Placental pericyte (primary cell): ENCODE data around the gene AMACR. TPM values are rescaled to one million over a fixed set of nuclear protein-coding genes. Genes with fewer than 3 reads are reported as not detected.

Source experiments
- small RNA-seq: library from RNA; depleted of rRNA; stranded (forward); fragments of <200 nt; gene quantifications from one replicate; pipeline ENCODE3, GENCODE V24; 2012; ENCODE audit warnings: low replicate concordance
- total RNA-seq: library from RNA; depleted of rRNA; stranded (reverse); fragments of >200 nt; gene quantifications from 2 replicates; pipeline ENCODE4 v1.2.3, GENCODE V29; 2012

The AMACR gene
- total RNA-seq, result 3.5 and 10.0 TPM in 2 replicates

DNA sequence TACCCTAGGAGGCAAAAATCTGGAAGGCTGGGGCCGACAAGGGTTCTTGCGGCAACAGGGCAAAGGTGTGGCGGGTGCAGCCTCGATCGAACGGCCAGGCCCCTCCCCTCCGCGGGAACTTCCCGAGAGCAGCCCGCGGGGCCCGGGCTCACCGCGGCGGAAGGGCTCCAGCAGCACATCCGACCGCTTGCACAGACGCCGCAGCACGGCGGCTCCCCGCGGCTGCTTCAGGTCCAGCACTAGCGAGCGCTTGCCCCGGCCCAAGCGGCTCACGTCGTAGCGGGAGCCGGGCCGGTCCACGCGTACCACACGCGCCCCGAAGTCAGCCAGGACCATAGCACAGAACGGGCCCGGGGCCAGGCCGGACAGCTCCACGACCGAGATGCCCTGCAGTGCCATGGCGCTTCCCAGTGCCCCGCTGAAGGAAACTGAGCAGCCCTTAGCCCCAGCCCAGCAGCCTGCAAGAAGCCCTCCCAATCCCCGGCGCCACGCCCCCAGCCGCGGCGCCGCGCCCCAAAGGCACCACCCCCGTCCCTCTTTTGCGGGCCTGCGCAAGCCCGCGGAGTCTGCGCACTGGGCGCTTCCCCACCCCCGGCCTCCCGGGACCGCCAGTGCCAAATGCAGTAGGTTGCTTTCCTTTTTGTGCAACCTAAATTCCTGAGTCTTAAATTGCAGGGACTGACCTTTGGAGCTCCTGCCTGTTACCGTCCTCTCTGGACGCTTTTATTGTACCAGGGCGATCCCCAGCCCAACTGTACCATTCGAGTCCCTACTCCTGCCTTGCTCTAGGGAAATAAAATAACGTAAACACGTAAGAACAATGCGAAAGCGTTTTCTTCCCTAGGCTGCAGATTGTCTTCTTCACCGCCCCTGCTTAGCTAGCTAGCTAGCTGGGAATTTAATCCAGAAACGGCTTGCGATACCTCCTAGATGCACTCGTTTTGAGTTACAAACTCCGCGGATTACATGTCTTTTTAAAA, at the start of gene AMACR:
Gene AMACR, minus strand, starts transcription at position 430 of the 980 bp plus-strand sequence. Its CDS starts 31 bp downstream, at position 399.

DNA sequence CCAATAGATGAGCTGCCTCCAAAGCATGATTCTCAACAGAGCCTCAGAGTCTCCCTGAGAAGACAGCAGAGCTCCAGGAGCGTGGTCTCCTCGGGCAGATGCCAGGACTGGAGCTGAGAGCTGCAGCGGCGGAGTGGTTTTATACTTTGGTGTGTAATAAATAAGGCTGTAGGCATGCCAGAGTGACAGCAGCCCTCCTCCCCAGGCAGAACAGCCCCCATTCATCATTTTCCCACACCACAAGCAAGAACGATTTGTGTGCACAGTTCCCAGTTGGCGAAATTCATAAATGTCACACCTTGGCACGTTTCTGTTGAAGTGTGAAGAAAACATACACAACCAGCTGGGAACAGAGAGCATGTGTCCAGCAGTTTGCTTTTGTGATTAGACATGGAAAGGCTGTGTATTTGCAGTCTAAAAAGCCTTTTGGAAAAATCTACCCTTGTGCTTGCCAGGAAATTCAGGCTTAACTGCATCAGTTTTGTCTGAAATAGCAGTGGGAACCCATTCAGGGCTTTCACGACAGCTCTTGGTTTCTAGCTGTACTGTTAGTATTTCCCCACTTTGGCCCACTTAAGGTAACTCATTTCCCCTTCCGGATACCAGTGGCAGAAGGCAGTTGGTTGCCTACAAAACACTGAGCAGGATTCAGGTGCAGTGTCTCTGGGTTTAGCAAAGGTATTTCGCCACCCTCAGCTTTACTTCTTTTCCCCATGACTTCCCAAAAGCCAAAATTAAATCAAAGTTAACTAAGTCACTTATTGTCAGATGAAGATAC, 35.4 kb upstream of the AMACR start, which contains the start of gene C1QTNF3:
Gene C1QTNF3, minus strand, starts transcription at position 115 of the 778 bp plus-strand sequence. Its CDS starts 88 bp downstream, at position 27.

DNA sequence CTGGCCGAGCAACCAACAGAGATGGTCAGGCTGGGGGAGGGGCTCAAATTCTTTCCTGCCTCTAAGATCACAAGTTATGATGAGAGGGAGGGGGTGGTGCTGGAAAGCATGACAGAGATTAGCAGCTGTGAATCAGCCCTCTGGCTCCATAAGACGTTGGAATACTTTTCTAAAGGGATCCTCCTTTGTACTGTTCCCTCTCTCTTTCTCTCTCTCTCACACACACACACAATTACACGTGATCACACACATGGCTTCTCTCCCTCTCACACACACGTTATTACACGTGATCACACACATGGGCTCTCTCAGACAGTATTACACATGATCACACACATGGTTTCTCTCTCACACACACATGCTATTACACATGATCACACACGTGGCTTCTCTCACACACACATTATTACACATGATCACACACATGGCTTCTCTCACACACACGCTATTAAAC, 23.2 kb downstream of the AMACR start, which contains the start of gene SLC45A2:
Gene SLC45A2, minus strand, starts transcription at position 23 of the 454 bp plus-strand sequence. CDS start 110 bp downstream, outside the sequence.

DNA sequence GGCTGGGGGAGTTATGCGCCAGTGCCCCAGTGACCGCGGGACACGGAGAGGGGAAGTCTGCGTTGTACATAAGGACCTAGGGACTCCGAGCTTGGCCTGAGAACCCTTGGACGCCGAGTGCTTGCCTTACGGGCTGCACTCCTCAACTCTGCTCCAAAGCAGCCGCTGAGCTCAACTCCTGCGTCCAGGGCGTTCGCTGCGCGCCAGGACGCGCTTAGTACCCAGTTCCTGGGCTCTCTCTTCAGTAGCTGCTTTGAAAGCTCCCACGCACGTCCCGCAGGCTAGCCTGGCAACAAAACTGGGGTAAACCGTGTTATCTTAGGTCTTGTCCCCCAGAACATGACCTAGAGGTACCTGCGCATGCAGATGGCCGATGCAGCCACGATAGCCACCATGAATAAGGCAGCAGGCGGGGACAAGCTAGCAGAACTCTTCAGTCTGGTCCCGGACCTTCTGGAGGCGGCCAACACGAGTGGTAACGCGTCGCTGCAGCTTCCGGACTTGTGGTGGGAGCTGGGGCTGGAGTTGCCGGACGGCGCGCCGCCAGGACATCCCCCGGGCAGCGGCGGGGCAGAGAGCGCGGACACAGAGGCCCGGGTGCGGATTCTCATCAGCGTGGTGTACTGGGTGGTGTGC, 71.4 kb downstream of the AMACR start, which contains the start of gene RXFP3:
Gene RXFP3, plus strand, starts transcription at position 6 of the 636 bp plus-strand sequence. Its CDS starts 355 bp downstream, at position 361.

Small RNA genes lying within 50 kb of the gene (small RNA-seq; reads per million reads assigned to genes)
- gene AC139783.1, result not detected

Other genes with a start within 250 kb of the AMACR start
- 135 and 203 TPM in 2 replicates for gene ADAMTS12, start 116.1 kb downstream of the AMACR start, total RNA-seq
- 0.22 and 0.29 TPM in 2 replicates for gene RXFP3, start 71.7 kb downstream of the AMACR start, total RNA-seq
- under 0.01 TPM in 1 of 2 replicates, not detected in the other for gene SLC45A2, start 23.4 kb downstream of the AMACR start, total RNA-seq
- gene C1QTNF3, start 35.2 kb upstream of the AMACR start, total RNA-seq, result under 0.01 and 0.43 TPM in 2 replicates